ENCODE results near the gene SET.
"Not testable (repeated sequence)": the region's sequence is repeated elsewhere in the genome, so short reads cannot be mapped to it uniquely, and the experiment has no call there.

- TF ChIP-seq CTCF (IDR thresholded peaks at IDR 0.05); SIN3A (IDR thresholded peaks at IDR 0.05; ENCODE audit: borderline replicate concordance, insufficient read depth, low read depth, low read length); REST (IDR thresholded peaks at IDR 0.05; ENCODE audit: insufficient read depth in 1 of 2, low read depth in 2 of 2, low read length in 1 of 2); POLR2AphosphoS5 (IDR thresholded peaks at IDR 0.05; ENCODE audit: low read depth, low read length): not testable (repeated sequence)
These were observed 4.7 kb downstream of the SET start for GRCh38 chr9:128693738-128694137.
